ENCODE measurements around the gene ANXA10. TPM values are rescaled to one million over a fixed set of nuclear protein-coding genes. Genes with fewer than 3 reads are reported as not detected.

The ANXA10 gene
- polyA plus RNA-seq, 1 of the 3 experiments (the other 2 are of a cell fraction) = 0.23 TPM

GRCh38 chr4:168208957-168209614, 116.7 kb downstream of the ANXA10 start (continued):
- TF ChIP-seq NRF1 (IDR thresholded peaks at IDR 0.05; ENCODE audit: low read depth, low read length) = no peak
- no peak for TF ChIP-seq USF2 (IDR thresholded peaks at IDR 0.05; ENCODE audit: borderline replicate concordance, low read depth, low read length)

- no peaks in the 10 kb centered on the region for H3F3A ChIP-seq (replicated peaks; ENCODE audit: insufficient read depth)
- ChIA-PET POLR2A (no interaction called here), CTCF (no interaction called here)
- H3K9me2 ChIP-seq = no peaks in the 10 kb centered on the region
- H3K4me1 ChIP-seq (ENCODE audit: control insufficient read depth in 1 of 2, insufficient read depth in 2 of 2, low read depth in 1 of 2, low read length in 1 of 2) = no peaks in the 10 kb centered on the region
- TF ChIP-seq MEF2A (IDR thresholded peaks at IDR 0.05; ENCODE audit: borderline replicate concordance, low read depth) (no peak), MXI1 (IDR thresholded peaks at IDR 0.05; ENCODE audit: low read depth, low read length) (no peak), RXRA (IDR thresholded peaks at IDR 0.05; ENCODE audit: borderline replicate concordance, low read depth) (no peak), FOXJ3 (CRISPR knock-in tag; IDR thresholded peaks at IDR 0.05) (no peak), POLR2AphosphoS5 (IDR thresholded peaks at IDR 0.05; ENCODE audit: low read depth, low read length) (no peak), IRF3 (IDR thresholded peaks at IDR 0.05; ENCODE audit: low read depth, low read length) (no peak), FOSL2 (IDR thresholded peaks at IDR 0.05; ENCODE audit: borderline replicate concordance, low read depth) (no peak), CHD2 (IDR thresholded peaks at IDR 0.05; ENCODE audit: low read length, partially characterized antibody) (no peak), ZBTB33 (IDR thresholded peaks at IDR 0.05; ENCODE audit: borderline replicate concordance, low read depth) (no peak), TCF12 (IDR thresholded peaks at IDR 0.05) (no peak), GATA2 (CRISPR knock-in tag; IDR thresholded peaks at IDR 0.05) (no peak), JUND (IDR thresholded peaks at IDR 0.05) (no peak), MAX (IDR thresholded peaks at IDR 0.05; ENCODE audit: low read depth) (no peak), YY1 (IDR thresholded peaks at IDR 0.05; ENCODE audit: low read depth) (no peak), FOXM1 (IDR thresholded peaks at IDR 0.05; ENCODE audit: low read depth) (no peak), CTCF (IDR thresholded peaks at IDR 0.05) (no peak), RCOR1 (IDR thresholded peaks at IDR 0.05; ENCODE audit: low read length) (no peak), TEAD4 (IDR thresholded peaks at IDR 0.05; ENCODE audit: borderline replicate concordance, insufficient read depth) (no peak)
- H3K4me3 ChIP-seq (ENCODE audit: low read depth in 2 of 2, low read length in 1 of 2) = no peak overlapping the region
- H4K20me1 ChIP-seq (ENCODE audit: insufficient read depth) = no peaks in the 10 kb centered on the region
- no peak overlapping the region for H3K9ac ChIP-seq
- no peaks in the 10 kb centered on the region for H3K79me2 ChIP-seq (ENCODE audit: insufficient read depth)
- no peak overlapping the region for H2AFZ ChIP-seq (ENCODE audit: low read depth)
- H3K9me3 ChIP-seq = no peaks in the 10 kb centered on the region; the same call in 1 of the 2 replicates
- no peak for DNase-seq
- no peak overlapping the region for H3K4me2 ChIP-seq
- H3K27ac ChIP-seq (ENCODE audit: low read depth in 2 of 2, low read length in 1 of 2) = no peak overlapping the region
- 89% methylated on average over 3 of the region's 3 CpGs for WGBS (ENCODE audit: low lambda C conversion rate)
- H3K36me3 ChIP-seq (replicated peaks in 1 of 2; ENCODE audit: control insufficient read depth in 1 of 2, insufficient read depth in 2 of 2, low read length in 1 of 2) = peaks cover 0 to 12% of the 10 kb centered on the region in 2 experiments
- H3K27me3 ChIP-seq (ENCODE audit: insufficient read depth) = no peaks in the 10 kb centered on the region
Measured at GRCh38 chr4:168212656-168213055, 120.3 kb downstream of the ANXA10 start.
